MCF 10A (cell line): Measurements from ENCODE around the gene IL36A. TPM values are rescaled to one million over a fixed set of nuclear protein-coding genes. Genes with fewer than 3 reads are reported as not detected.

Source experiments
- BruUV-seq: library from RNA; stranded (reverse); fragments of 400-500 nt; replicated peaks from 2 replicates; lab custom pipeline; 2021; lab: Mats Ljungman, UMichigan
- CTCF ChIA-PET: fragments of 300-600 bp; sonication (Branson Sonifier 250); formaldehyde crosslinking; extraction: SDS; loops from one replicate; lab custom pipeline; 2021; ENCODE audit warnings: antibody characterized with exemption, inconsistent platforms; lab: Yijun Ruan, JAX
- POLR2A ChIA-PET: fragments of 300-600, 350-650 bp; sonication (Branson Sonifier 250); formaldehyde crosslinking; extraction: SDS; loops from one replicate; lab custom pipeline; 2020; ENCODE audit warnings: antibody characterized with exemption, inconsistent platforms; lab: Yijun Ruan, JAX
- DNase-seq: peaks from one replicate; pipeline ENCODE4 v3.0.0-alpha.2; 2018; ENCODE audit not compliant: unreplicated experiment
- H3K27ac Mint-ChIP-seq: one replicate; pipeline ENCODE4 v1.8.0; 2022; ENCODE audit warnings: mild to moderate bottlenecking, low read depth, mixed read lengths; ENCODE audit not compliant: unreplicated experiment
- H3K27me3 Mint-ChIP-seq: one replicate; pipeline ENCODE4 v1.8.0; 2022; ENCODE audit warnings: mixed read lengths; ENCODE audit not compliant: insufficient read depth, unreplicated experiment
- H3K36me3 Mint-ChIP-seq: one replicate; pipeline ENCODE4 v1.8.0; 2022; ENCODE audit warnings: mild to moderate bottlenecking, moderate library complexity, mixed read lengths; ENCODE audit not compliant: insufficient read depth, unreplicated experiment
- H3K4me1 Mint-ChIP-seq: one replicate; pipeline ENCODE4 v1.8.0; 2022; ENCODE audit warnings: mixed read lengths; ENCODE audit not compliant: insufficient read depth, unreplicated experiment
- H3K4me3 Mint-ChIP-seq: one replicate; pipeline ENCODE4 v1.8.0; 2022; ENCODE audit warnings: mild to moderate bottlenecking, moderate library complexity, mixed read lengths; ENCODE audit not compliant: unreplicated experiment
- H3K9me3 Mint-ChIP-seq: one replicate; pipeline ENCODE4 v1.8.0; 2022; ENCODE audit warnings: mixed read lengths; ENCODE audit not compliant: unreplicated experiment
- intact Hi-C: fragments of 100-400 bp; cut with micrococcal nuclease; formaldehyde crosslinking; loops from 2 replicates; pipeline ENCODE4 v1.14.1; 2022
- total RNA-seq: library from RNA; stranded (reverse); gene quantifications from 2 replicates; pipeline ENCODE4 v1.2.3, GENCODE V29; 2022
- TF ChIP-seq, protein P1 (sequence below): fragments of 200-600 bp; IDR thresholded peaks from one replicate; pipeline ENCODE4 v1.8.0; 2022; ENCODE audit warnings: antibody characterized with exemption, mild to moderate bottlenecking; ENCODE audit not compliant: unreplicated experiment

The IL36A gene
- total RNA-seq, 1 experiment from 2014 or later, result not detected

DNA sequence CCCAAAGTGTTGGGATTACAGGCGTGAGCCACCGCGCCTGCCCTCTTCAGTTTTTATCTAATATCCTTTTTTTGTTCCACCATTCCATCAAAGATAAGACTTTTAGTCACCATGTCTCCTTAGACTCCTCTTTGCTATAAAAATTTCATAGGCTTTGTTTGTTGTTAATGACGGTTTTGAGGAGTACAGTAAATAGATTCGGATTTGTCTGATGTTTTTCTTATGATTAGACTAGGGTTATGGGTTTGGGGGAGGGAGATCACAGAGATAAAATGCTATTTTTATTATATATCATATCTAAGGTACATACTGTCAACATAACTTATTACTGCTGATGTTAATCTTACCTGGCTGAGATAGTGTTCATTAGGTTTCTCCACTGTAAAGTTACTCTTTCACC, 41.2 kb downstream of the IL36A start:
- BruUV-seq, result no TSS peak
- no peak for DNase-seq
- Mint-ChIP-seq H3K27me3 (peaks cover 11% of the 10 kb centered on the region), H3K4me1 (no peaks in the 10 kb centered on the region), H3K36me3 (no peaks in the 10 kb centered on the region), H3K27ac (no peak overlapping the region), H3K4me3 (no peak overlapping the region), H3K9me3 (no peaks in the 10 kb centered on the region)
- POLR2A ChIA-PET, result no interaction called here
- intact Hi-C loops, result no loop called here
- CTCF ChIA-PET, result interaction anchor here (0.6 to 1.2 kb wide), 2 partner anchors 15 to 92 kb away, joined by 3 to 4 read pairs; no protein-coding TSS in a partner anchor
- TF ChIP-seq, protein P1, sequence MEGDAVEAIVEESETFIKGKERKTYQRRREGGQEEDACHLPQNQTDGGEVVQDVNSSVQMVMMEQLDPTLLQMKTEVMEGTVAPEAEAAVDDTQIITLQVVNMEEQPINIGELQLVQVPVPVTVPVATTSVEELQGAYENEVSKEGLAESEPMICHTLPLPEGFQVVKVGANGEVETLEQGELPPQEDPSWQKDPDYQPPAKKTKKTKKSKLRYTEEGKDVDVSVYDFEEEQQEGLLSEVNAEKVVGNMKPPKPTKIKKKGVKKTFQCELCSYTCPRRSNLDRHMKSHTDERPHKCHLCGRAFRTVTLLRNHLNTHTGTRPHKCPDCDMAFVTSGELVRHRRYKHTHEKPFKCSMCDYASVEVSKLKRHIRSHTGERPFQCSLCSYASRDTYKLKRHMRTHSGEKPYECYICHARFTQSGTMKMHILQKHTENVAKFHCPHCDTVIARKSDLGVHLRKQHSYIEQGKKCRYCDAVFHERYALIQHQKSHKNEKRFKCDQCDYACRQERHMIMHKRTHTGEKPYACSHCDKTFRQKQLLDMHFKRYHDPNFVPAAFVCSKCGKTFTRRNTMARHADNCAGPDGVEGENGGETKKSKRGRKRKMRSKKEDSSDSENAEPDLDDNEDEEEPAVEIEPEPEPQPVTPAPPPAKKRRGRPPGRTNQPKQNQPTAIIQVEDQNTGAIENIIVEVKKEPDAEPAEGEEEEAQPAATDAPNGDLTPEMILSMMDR, result no peak

DNA sequence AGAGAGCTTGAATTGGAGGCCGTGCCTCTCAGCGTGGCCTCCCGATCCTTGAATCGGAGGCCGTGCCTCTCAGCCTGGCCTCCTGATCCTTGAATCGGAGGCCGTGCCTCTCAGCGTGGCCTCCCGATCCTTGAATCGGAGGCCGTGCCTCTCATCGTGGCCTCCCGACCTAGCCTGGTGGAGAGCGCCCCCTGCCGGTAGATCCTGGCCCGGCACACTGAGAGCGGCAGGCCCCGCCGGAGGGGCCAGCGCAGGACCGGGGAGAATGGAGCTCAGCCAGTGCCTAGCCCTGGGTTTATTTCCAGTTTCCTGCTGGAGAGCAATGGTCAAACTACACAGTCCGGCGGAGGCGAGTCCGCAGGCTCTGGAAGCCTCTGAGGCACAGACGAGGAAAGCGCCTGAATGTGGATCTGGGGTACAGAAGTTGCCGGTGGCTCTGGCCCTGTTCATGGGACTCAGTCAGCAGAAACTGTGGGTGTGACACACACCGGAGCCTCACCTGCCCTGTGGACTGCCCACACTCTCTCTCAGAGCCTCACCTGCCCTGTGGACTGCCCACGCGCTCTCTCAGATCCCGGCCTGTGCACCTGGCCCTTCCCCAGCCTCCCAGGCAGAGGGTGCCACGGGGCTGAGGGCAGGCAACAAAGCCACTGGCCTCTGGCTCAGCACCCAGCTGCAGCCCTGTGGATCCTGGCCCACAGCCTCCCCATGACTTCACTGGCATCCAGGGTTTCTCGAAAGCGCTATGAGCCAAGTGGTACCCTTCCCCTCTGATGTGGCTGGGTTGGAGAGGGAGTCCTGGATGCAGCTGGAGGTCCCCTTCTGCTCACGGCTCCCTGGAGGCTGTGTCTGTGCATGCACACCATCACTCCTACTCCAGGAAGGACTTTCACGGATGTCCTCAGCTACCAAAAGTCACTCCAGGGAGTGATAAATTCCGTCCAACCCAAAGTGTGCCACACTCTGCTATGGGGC, 45.9 kb downstream of the IL36A start:
- POLR2A ChIA-PET, result no interaction called here
- intact Hi-C loops, result no loop called here
- peaks cover 11% of the 10 kb centered on the region for H3K27me3 Mint-ChIP-seq
- no peaks in the 10 kb centered on the region for H3K36me3 Mint-ChIP-seq
- no TSS peak for BruUV-seq
- H3K4me3 Mint-ChIP-seq, result no peak overlapping the region
- H3K4me1 Mint-ChIP-seq, result no peaks in the 10 kb centered on the region
- H3K9me3 Mint-ChIP-seq, result peaks cover 12% of the 10 kb centered on the region
- TF ChIP-seq, protein P1, result peak; percentile 15
- no peak for DNase-seq
- CTCF ChIA-PET, result interaction anchor here (0.6 kb wide), 2 partner anchors 25 to 51 kb away, joined by 3 read pairs; no protein-coding TSS in a partner anchor
- no peak overlapping the region for H3K27ac Mint-ChIP-seq

DNA sequence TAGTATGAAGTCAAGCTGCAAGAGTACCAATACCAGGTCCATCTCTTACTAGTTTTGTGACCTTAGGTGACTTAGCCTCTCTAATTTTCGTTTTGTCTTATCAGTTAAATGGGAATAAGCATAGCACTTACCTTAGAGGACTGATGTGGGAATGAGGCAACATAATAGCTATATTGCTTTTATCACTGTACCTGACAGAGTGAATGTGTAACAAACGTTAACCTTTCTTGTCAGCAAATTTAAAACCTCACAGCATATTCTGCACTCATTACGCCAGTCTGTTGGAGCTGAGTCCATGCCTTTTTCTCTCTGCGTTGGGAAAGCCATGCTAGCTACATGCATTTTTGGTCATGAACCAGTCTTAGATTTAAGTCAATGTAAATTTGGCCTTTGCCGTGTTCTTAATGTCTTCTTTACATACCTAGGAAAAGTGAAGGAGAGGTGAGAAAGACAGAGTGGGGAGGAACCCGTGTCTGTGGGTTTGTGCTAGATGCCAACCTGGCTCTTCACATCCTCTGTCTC, 47.2 kb downstream of the IL36A start, which contains the start of gene IL36B:
IL36B (minus strand) TSS at position 472 of the 522 bp plus-strand sequence.
- H3K4me1 Mint-ChIP-seq, result no peaks in the 10 kb centered on the region
- no peaks in the 10 kb centered on the region for H3K36me3 Mint-ChIP-seq
- POLR2A ChIA-PET, result no interaction called here
- BruUV-seq, result no TSS peak
- DNase-seq, result no peak
- peaks cover 12% of the 10 kb centered on the region for H3K9me3 Mint-ChIP-seq
- intact Hi-C loops, result no loop called here
- peaks cover 11% of the 10 kb centered on the region for H3K27me3 Mint-ChIP-seq
- no peak within 1 kb of the TSS for H3K27ac Mint-ChIP-seq
- CTCF ChIA-PET, result interaction anchor here (0.6 kb wide), 1 partner anchor 84 kb away, joined by 3 read pairs; no protein-coding TSS in a partner anchor
- no peak within 1 kb of the TSS for H3K4me3 Mint-ChIP-seq
- TF ChIP-seq, protein P1, result no peak

DNA sequence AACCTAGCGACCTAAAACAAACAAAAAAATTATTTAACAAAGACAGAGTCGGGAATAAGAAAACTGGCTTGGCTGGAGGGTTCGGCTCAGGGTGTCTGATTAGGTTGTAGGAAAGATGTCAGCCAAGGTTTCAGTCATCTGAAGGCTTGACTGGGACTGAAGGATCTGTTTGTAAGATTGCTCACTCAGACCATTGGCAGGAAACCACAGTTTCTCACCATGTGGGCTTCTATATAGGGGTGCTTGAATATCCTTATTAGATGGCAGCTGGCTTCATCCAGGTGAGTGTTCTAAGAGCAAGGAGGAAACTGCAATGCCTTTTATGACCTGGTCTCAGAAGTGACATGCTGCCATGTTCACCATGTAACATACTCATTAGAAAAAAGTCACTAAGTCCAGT, 48.4 kb downstream of the IL36A start:
- Mint-ChIP-seq H3K9me3 (peaks cover 12% of the 10 kb centered on the region), H3K36me3 (no peaks in the 10 kb centered on the region), H3K27ac (no peak overlapping the region), H3K27me3 (peaks cover 3% of the 10 kb centered on the region), H3K4me1 (no peaks in the 10 kb centered on the region), H3K4me3 (no peak overlapping the region)
- ChIA-PET CTCF (no interaction called here), POLR2A (no interaction called here)
- intact Hi-C loops, result no loop called here
- no peak for DNase-seq
- TF ChIP-seq, protein P1, result no peak
- BruUV-seq, result no TSS peak
